H9 (cell line): ENCODE data around the gene IRF7. TPM values are rescaled to one million over a fixed set of nuclear protein-coding genes. Genes with fewer than 3 reads are reported as not detected.

Source experiments
- DNase-seq: peaks from one replicate; pipeline ENCODE4 v3.0.0-alpha.2; 2017
- H2AFZ ChIP-seq: one replicate; pipeline ENCODE4 v1.6.1; 2013; ENCODE audit warnings: mild to moderate bottlenecking, low read length, control low read depth, moderate library complexity
- H2AK5ac ChIP-seq: 2 replicates; pipeline ENCODE4 v1.6.1; 2013; ENCODE audit warnings: low read length, control low read depth, mixed read lengths; ENCODE audit not compliant: insufficient read length
- H2BK120ac ChIP-seq: one replicate; pipeline ENCODE4 v1.6.1; 2013; ENCODE audit warnings: low read depth, mild to moderate bottlenecking, low read length, control low read depth, inconsistent platforms; ENCODE audit not compliant: poor library complexity, severe bottlenecking
- H2BK12ac ChIP-seq: 2 replicates; pipeline ENCODE4 v1.6.1; 2013; ENCODE audit warnings: low read length, control low read depth, mixed read lengths, low read depth; ENCODE audit not compliant: insufficient read length
- H2BK15ac ChIP-seq: 2 replicates; pipeline ENCODE4 v1.6.1; 2013; ENCODE audit warnings: low read depth, low read length, control low read depth
- H2BK20ac ChIP-seq: one replicate; pipeline ENCODE4 v1.6.1; 2013; ENCODE audit warnings: low read depth, mild to moderate bottlenecking, low read length, control low read depth, inconsistent platforms; ENCODE audit not compliant: poor library complexity, severe bottlenecking
- H2BK5ac ChIP-seq: 2 replicates; pipeline ENCODE4 v1.6.1; 2013; ENCODE audit warnings: low read length, control low read depth, mixed read lengths; ENCODE audit not compliant: insufficient read length
- H3K14ac ChIP-seq: 2 replicates; pipeline ENCODE4 v1.6.1; 2013; ENCODE audit warnings: low read length, control low read depth; ENCODE audit not compliant: insufficient read depth
- H3K18ac ChIP-seq: 2 replicates; pipeline ENCODE4 v1.6.1; 2013; ENCODE audit warnings: low read depth, mild to moderate bottlenecking, mixed read lengths, low read length, control low read depth; ENCODE audit not compliant: insufficient read length
- H3K23ac ChIP-seq: 2 replicates; pipeline ENCODE4 v1.6.1; 2013; ENCODE audit warnings: low read length, control low read depth, mixed read lengths, low read depth; ENCODE audit not compliant: insufficient read length
- H3K23me2 ChIP-seq: 2 replicates; pipeline ENCODE4 v1.6.1; 2013; ENCODE audit warnings: low read depth, mild to moderate bottlenecking, mixed read lengths, low read length, control low read depth; ENCODE audit not compliant: insufficient read length, poor library complexity, severe bottlenecking
- H3K27ac ChIP-seq: 2 replicates; pipeline ENCODE4 v1.5.1; 2013; ENCODE audit warnings: low read length, control low read depth, mixed read lengths, low read depth; ENCODE audit not compliant: insufficient read length
- H3K27me3 ChIP-seq: 2 replicates; pipeline ENCODE4 v1.6.1; 2013; ENCODE audit warnings: low read length, control low read depth, inconsistent platforms; ENCODE audit not compliant: insufficient read depth
- H3K4ac ChIP-seq: 2 replicates; pipeline ENCODE4 v1.6.1; 2013; ENCODE audit warnings: low read depth, mild to moderate bottlenecking, control low read depth, inconsistent platforms, low read length, moderate library complexity
- H3K4me1 ChIP-seq: 2 replicates; pipeline ENCODE4 v1.6.1; 2013; ENCODE audit warnings: low read length, control low read depth, inconsistent platforms; ENCODE audit not compliant: insufficient read depth
- H3K4me2 ChIP-seq: 2 replicates; pipeline ENCODE4 v1.6.1; 2013; ENCODE audit warnings: low read length, control low read depth, mixed read lengths; ENCODE audit not compliant: insufficient read length, insufficient read depth
- H3K56ac ChIP-seq: 2 replicates; pipeline ENCODE4 v1.6.1; 2013; ENCODE audit warnings: low read depth, mild to moderate bottlenecking, mixed read lengths, low read length, control low read depth; ENCODE audit not compliant: insufficient read length
- H3K79me1 ChIP-seq: 2 replicates; pipeline ENCODE4 v1.6.1; 2013; ENCODE audit warnings: low read depth, mild to moderate bottlenecking, moderate library complexity, low read length, control low read depth, inconsistent platforms; ENCODE audit not compliant: insufficient read depth, poor library complexity, severe bottlenecking
- H3K79me2 ChIP-seq: 2 replicates; pipeline ENCODE4 v1.6.1; 2013; ENCODE audit warnings: low read length, control low read depth, inconsistent platforms; ENCODE audit not compliant: insufficient read depth
- H3K9ac ChIP-seq: 2 replicates; pipeline ENCODE4 v1.6.1; 2013; ENCODE audit warnings: low read length, control low read depth, mixed read lengths; ENCODE audit not compliant: insufficient read length; ENCODE audit errors: extremely low read depth
- H3K9me3 ChIP-seq: one replicate; pipeline ENCODE4 v1.6.1; 2013; ENCODE audit warnings: low read depth, low read length, inconsistent platforms; ENCODE audit not compliant: control insufficient read depth
- H3T11ph ChIP-seq: one replicate; pipeline ENCODE4 v1.6.1; 2013; ENCODE audit warnings: mild to moderate bottlenecking, low read length, control low read depth, inconsistent platforms
- H4K20me1 ChIP-seq: one replicate; pipeline ENCODE4 v1.6.1; 2013; ENCODE audit not compliant: control insufficient read depth, insufficient read length, insufficient read depth
- H4K5ac ChIP-seq: 2 replicates; pipeline ENCODE4 v1.6.1; 2013; ENCODE audit warnings: low read depth, mild to moderate bottlenecking, mixed read lengths, low read length, control low read depth; ENCODE audit not compliant: insufficient read length
- H4K8ac ChIP-seq: replicated peaks from 2 replicates; pipeline ENCODE4 v1.6.1; 2013; ENCODE audit warnings: low read length, control low read depth, mixed read lengths, low read depth; ENCODE audit not compliant: insufficient read length
- H4K91ac ChIP-seq: 2 replicates; pipeline ENCODE4 v1.6.1; 2013; ENCODE audit warnings: low read depth, mild to moderate bottlenecking, moderate library complexity, mixed read lengths, low read length, control low read depth; ENCODE audit not compliant: insufficient read length
- H3K27ac Mint-ChIP-seq, 3 experiments: 2 replicates in 2 of 3; 3 replicates in 1 of 3; pipeline ENCODE4 v1.8.0; 2020 to 2021; ENCODE audit warnings: mixed read lengths in 3 of 3, mild to moderate bottlenecking in 1 of 3, moderate library complexity in 1 of 3
- H3K27me3 Mint-ChIP-seq: 2 replicates; pipeline ENCODE4 v1.8.0; 2021; ENCODE audit warnings: low read depth, mild to moderate bottlenecking, moderate library complexity, mixed read lengths
- H3K36me3 Mint-ChIP-seq, 3 experiments: 2 replicates in 2 of 3; 3 replicates in 1 of 3; pipeline ENCODE4 v1.8.0; 2020 to 2021; ENCODE audit warnings: low read depth in 3 of 3, mixed read lengths in 3 of 3; ENCODE audit not compliant: insufficient read depth in 1 of 3
- H3K4me1 Mint-ChIP-seq, 2 experiments: 2 replicates each; pipeline ENCODE4 v1.8.0; 2020; ENCODE audit warnings: mixed read lengths in 2 of 2
- H3K4me3 Mint-ChIP-seq, 2 experiments: 2 replicates in 1 of 2; 3 replicates in 1 of 2; pipeline ENCODE4 v1.8.0; 2020 to 2021; ENCODE audit warnings: mild to moderate bottlenecking in 2 of 2, mixed read lengths in 2 of 2, moderate library complexity in 1 of 2
- H3K9me3 Mint-ChIP-seq, 2 experiments: 2 replicates in 1 of 2; 3 replicates in 1 of 2; pipeline ENCODE4 v1.8.0; 2020; ENCODE audit warnings: mild to moderate bottlenecking in 2 of 2, mixed read lengths in 2 of 2, moderate library complexity in 1 of 2
- CTCF ChIP-seq: fragments of 200-600 bp; sonication (generic); conservative IDR thresholded peaks from 3 replicates; pipeline ENCODE4 v1.8.0; 2021; ENCODE audit warnings: antibody characterized with exemption, mild to moderate bottlenecking
- WGBS: extraction: QIAGEN DNeasy Blood & Tissue Kit; methylation state at CpG from one replicate; pipeline ENCODE4 v1.1.7; 2013; ENCODE audit warnings: missing lambda C conversion rate, low lambda C conversion rate, mixed read lengths; ENCODE audit not compliant: insufficient read length; ENCODE audit errors: extremely low coverage; 5-methylcytosine and 5-hydroxymethylcytosine counted together
- total RNA-seq: library from RNA; stranded (reverse); gene quantifications from 2 replicates; pipeline ENCODE4 v1.2.1, GENCODE V29; 2021

IRF7 gene
- total RNA-seq, 1 experiment from 2014 or later, result 9.8 TPM

- peak within 1 kb of the TSS; percentile 66 to 80 for H3K4me3 Mint-ChIP-seq
- WGBS, result no CpG with 5 or more reads among the region's 100 CpGs
- Histone ChIP-seq H4K8ac (no peak within 1 kb of the TSS), H3K4ac (no peak within 1 kb of the TSS; the same call in 1 of the 2 replicates), H2BK20ac (no peak within 1 kb of the TSS), H3K56ac (no peak within 1 kb of the TSS), H4K20me1 (no peaks in the 10 kb centered on the region), H3K27ac (no peak within 1 kb of the TSS), H3K9me3 (no peaks in the 10 kb centered on the region), H3K27me3 (peaks cover 33% of the 10 kb centered on the region), H2BK15ac (no peak within 1 kb of the TSS), H3K23me2 (peaks cover 19% of the 10 kb centered on the region), H3K79me2 (no peaks in the 10 kb centered on the region), H2BK120ac (no peak within 1 kb of the TSS), H3K9ac (no peak within 1 kb of the TSS), H3K18ac (peak within 1 kb of the TSS; percentile 72), H2BK5ac (no peak within 1 kb of the TSS), H4K91ac (no peak within 1 kb of the TSS), H3T11ph (no peak within 1 kb of the TSS), H2AFZ (no peak within 1 kb of the TSS), H3K79me1 (no peaks in the 10 kb centered on the region), H3K14ac (peak within 1 kb of the TSS; percentile 73), H2BK12ac (no peak within 1 kb of the TSS), H2AK5ac (no peak within 1 kb of the TSS), H3K23ac (no peak within 1 kb of the TSS), H3K4me1 (no peaks in the 10 kb centered on the region; the same call in 1 of the 2 replicates), H3K4me2 (peak within 1 kb of the TSS; percentile 33), H4K5ac (no peak within 1 kb of the TSS)
- peak; percentile 60 for DNase-seq
- no peaks in the 10 kb centered on the region; a peak in 2 of 5 replicates for H3K9me3 Mint-ChIP-seq
- H3K27me3 Mint-ChIP-seq, result peaks cover 56% of the 10 kb centered on the region
- H3K4me1 Mint-ChIP-seq, result peaks cover 18 to 28% of the 10 kb centered on the region in 2 experiments
- TF ChIP-seq CTCF, result no peak
- H3K36me3 Mint-ChIP-seq, result peaks cover 0 to 12% (median 0%) of the 10 kb centered on the region in 3 experiments; a peak in 2 of 7 replicates
- no peak within 1 kb of the TSS; a peak in 1 of 7 replicates for H3K27ac Mint-ChIP-seq
Measured at GRCh38 chr11:636511-637332, 21.0 kb upstream of the IRF7 start, which contains the start of gene DRD4. DRD4 (plus strand) TSS chr11:637269; CDS start chr11:637305, 36 bp downstream.
